Activated CD4-positive, alpha-beta memory T cell treated with anti-CD3 and anti-CD28 coated beads for 36 hours (primary cell): Measurements from ENCODE around the gene MKNK2. TPM values are rescaled to one million over a fixed set of nuclear protein-coding genes. Genes with fewer than 3 reads are reported as not detected.

ENCODE experiments used
- CTCF ChIA-PET: fragments of 350-600 bp; sonication (Branson Sonifier 250); formaldehyde crosslinking; loops from one replicate; lab custom pipeline; 2021; ENCODE audit warnings: antibody characterized with exemption, inconsistent platforms; lab: Charles Lee
- POLR2A ChIA-PET: fragments of 350-600 bp; sonication (Branson Sonifier 250); formaldehyde crosslinking; loops from one replicate; lab custom pipeline; 2021; ENCODE audit warnings: antibody characterized with exemption; lab: Charles Lee
- DNase-seq: peaks from one replicate; pipeline ENCODE4 v3.0.0-alpha.2; 2020
- H3K27ac Mint-ChIP-seq: one replicate; pipeline ENCODE4 v1.8.0; 2021; ENCODE audit warnings: mixed read lengths
- H3K27me3 Mint-ChIP-seq: one replicate; pipeline ENCODE4 v1.8.0; 2021; ENCODE audit warnings: mixed read lengths
- H3K36me3 Mint-ChIP-seq: one replicate; pipeline ENCODE4 v1.8.0; 2021; ENCODE audit warnings: mixed read lengths
- H3K4me1 Mint-ChIP-seq: one replicate; pipeline ENCODE4 v1.8.0; 2021; ENCODE audit warnings: low read depth, mixed read lengths
- H3K4me3 Mint-ChIP-seq: one replicate; pipeline ENCODE4 v1.8.0; 2021; ENCODE audit warnings: mild to moderate bottlenecking, mixed read lengths
- H3K9me3 Mint-ChIP-seq: one replicate; pipeline ENCODE4 v1.8.0; 2021; ENCODE audit warnings: mixed read lengths
- intact Hi-C: fragments of 100-400 bp; cut with micrococcal nuclease; formaldehyde crosslinking; loops from one replicate; pipeline ENCODE4 v1.15.1; 2023
- total RNA-seq, 2 experiments: library from RNA; stranded (reverse); gene quantifications; one replicate each; pipeline ENCODE4 v1.2.3, GENCODE V29; 2021

MKNK2 gene
- total RNA-seq, 2 experiments from 2014 or later, result 143 to 157 TPM

- Mint-ChIP-seq H3K9me3 (no peaks in the 10 kb centered on the region), H3K4me3 (no peak overlapping the region), H3K27ac (peak overlapping the region; percentile 89), H3K4me1 (peaks cover 37% of the 10 kb centered on the region), H3K27me3 (no peaks in the 10 kb centered on the region), H3K36me3 (peaks cover 3% of the 10 kb centered on the region)
- intact Hi-C loops, result no loop called here
- CTCF ChIA-PET, result interaction anchor here (0.7 to 1.5 kb wide), 2 partner anchors 15 to 461 kb away, joined by 3 to 4 read pairs; no protein-coding TSS in a partner anchor
- DNase-seq, result no peak
- POLR2A ChIA-PET, result interaction anchor here (1.4 kb wide), 1 partner anchor 13 kb away, joined by 3 read pairs; no protein-coding TSS in a partner anchor
These were observed 3.7 kb upstream of the MKNK2 start for GRCh38 chr19:2054763-2055162.

- Mint-ChIP-seq H3K36me3 (peaks cover 7% of the 10 kb centered on the region), H3K27ac (peak overlapping the region; percentile 92), H3K27me3 (no peaks in the 10 kb centered on the region), H3K4me3 (no peak overlapping the region), H3K9me3 (no peaks in the 10 kb centered on the region), H3K4me1 (peaks cover 40% of the 10 kb centered on the region)
- DNase-seq, result no peak
- POLR2A ChIA-PET, result interaction anchor here (1.4 to 2.8 kb wide), 2 partner anchors 11 to 12 kb away, joined by 3 to 26 read pairs; no protein-coding TSS in a partner anchor
- CTCF ChIA-PET, result interaction anchor here (0.7 to 1.5 kb wide), 2 partner anchors 16 to 460 kb away, joined by 3 to 4 read pairs; no protein-coding TSS in a partner anchor
- intact Hi-C loops, result no loop called here
These were observed 2.8 kb upstream of the MKNK2 start for GRCh38 chr19:2053601-2054389.

- ChIA-PET POLR2A (interaction anchor here (0.5 to 2.8 kb wide), 13 partner anchors 9 to 146 kb away, joined by 3 to 26 read pairs (median 5); no protein-coding TSS in a partner anchor), CTCF (interaction anchor here (0.6 to 1.8 kb wide), 7 partner anchors 9 to 368 kb away, joined by 3 to 8 read pairs (median 3); no protein-coding TSS in a partner anchor)
- peak overlapping the region; percentile 92 for H3K27ac Mint-ChIP-seq
- H3K36me3 Mint-ChIP-seq, result peaks cover 7% of the 10 kb centered on the region
- peak; percentile 60 for DNase-seq
- H3K27me3 Mint-ChIP-seq, result no peaks in the 10 kb centered on the region
- H3K4me3 Mint-ChIP-seq, result peak overlapping the region; percentile 65
- H3K9me3 Mint-ChIP-seq, result no peaks in the 10 kb centered on the region
- intact Hi-C loops, result loop anchor here (1.0 to 2.0 kb wide), 2 partner anchors 10 to 45 kb away; partner anchors contain the start of genes IZUMO4 and MOB3A
- peaks cover 48% of the 10 kb centered on the region for H3K4me1 Mint-ChIP-seq
These were observed 995 bp upstream of the MKNK2 start for GRCh38 chr19:2051773-2052704.

DNA sequence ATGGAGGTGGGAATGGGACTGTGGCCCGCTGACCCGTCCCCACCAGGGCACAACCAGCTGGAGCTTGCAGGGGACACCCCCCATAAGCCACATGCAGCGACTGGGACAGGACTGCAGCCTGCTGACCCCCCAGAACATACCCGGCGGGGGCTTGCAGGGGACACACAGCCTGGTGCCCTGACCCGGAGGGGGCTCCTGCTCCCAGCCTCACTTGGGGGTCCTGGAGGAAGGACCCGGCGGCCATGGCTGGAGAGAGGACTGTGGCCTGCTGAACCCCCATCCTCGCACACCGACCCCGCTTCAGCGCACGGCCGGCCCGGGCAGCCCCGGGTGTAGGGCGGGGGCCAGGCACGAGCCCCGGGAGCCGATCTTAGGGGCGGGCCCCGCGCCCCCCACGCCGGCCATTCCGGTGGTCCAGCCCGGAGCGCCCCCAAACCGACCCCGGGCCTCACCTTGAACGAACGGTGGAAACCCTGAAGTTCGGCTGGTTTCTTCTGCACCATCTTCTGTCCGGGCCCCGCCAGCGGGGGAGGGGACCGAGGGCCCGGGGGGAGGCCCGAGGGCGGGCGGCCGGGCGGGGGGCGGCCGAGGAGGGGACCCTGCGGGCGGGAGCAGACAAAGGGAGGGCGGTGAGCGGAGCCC lies 574 bp downstream of the MKNK2 start:
- intact Hi-C loops, result loop anchor here (1.0 to 2.0 kb wide), 2 partner anchors 11 to 46 kb away; partner anchors contain the start of genes IZUMO4 and MOB3A
- H3K4me1 Mint-ChIP-seq, result peaks cover 41% of the 10 kb centered on the region
- H3K36me3 Mint-ChIP-seq, result peaks cover 7% of the 10 kb centered on the region
- H3K27me3 Mint-ChIP-seq, result no peaks in the 10 kb centered on the region
- ChIA-PET POLR2A (interaction anchor here (1.0 kb wide), 1 partner anchor 9 kb away, joined by 5 read pairs; no protein-coding TSS in a partner anchor), CTCF (no interaction called here)
- H3K27ac Mint-ChIP-seq, result peak overlapping the region; percentile 84
- no peaks in the 10 kb centered on the region for H3K9me3 Mint-ChIP-seq
- DNase-seq, result no peak
- peak overlapping the region; percentile 86 for H3K4me3 Mint-ChIP-seq

DNA sequence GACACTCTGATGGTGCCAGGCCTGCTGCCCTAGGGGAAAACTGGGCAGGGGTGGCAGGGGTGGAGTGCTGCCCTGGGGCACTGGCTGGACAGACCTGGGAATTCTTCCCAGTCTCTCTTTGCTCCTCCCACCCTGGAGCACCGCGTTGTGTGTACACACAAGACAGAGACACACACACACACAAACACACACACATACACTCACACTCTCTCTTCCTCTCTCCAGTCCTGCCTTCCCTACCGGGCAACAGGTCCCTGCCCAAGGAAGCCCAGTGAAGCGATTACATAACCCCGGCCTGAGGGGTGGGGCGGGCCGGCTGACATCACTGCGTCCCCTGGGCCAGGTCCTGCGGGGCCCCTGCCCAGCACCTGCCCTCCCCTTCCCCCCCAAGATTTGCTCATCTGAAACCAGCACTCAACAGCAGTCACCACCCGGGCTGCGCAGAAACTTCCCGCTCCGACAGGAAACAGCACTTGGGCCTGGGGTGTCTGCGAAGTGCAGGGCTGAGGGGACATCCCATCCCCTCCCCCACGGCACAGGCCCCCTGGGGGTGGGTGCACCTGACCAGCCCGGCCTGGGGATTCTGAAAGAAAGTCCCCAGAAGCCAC lies 1.2 kb downstream of the MKNK2 start:
- H3K27me3 Mint-ChIP-seq, result no peaks in the 10 kb centered on the region
- peaks cover 39% of the 10 kb centered on the region for H3K4me1 Mint-ChIP-seq
- no peaks in the 10 kb centered on the region for H3K9me3 Mint-ChIP-seq
- ChIA-PET CTCF (no interaction called here), POLR2A (interaction anchor here (1.0 to 1.5 kb wide), 2 partner anchors 8 kb away, joined by 5 to 6 read pairs; no protein-coding TSS in a partner anchor)
- intact Hi-C loops, result loop anchor here (1.0 to 2.0 kb wide), 2 partner anchors 11 to 47 kb away; partner anchors contain the start of genes IZUMO4 and MOB3A
- DNase-seq, result peak; percentile 80
- peaks cover 7% of the 10 kb centered on the region for H3K36me3 Mint-ChIP-seq
- peak overlapping the region; percentile 86 for H3K4me3 Mint-ChIP-seq
- H3K27ac Mint-ChIP-seq, result peak overlapping the region; percentile 84

GRCh38 chr19:2048959-2049740 lies 1.9 kb downstream of the MKNK2 start:
- intact Hi-C loops, result no loop called here
- peaks cover 7% of the 10 kb centered on the region for H3K36me3 Mint-ChIP-seq
- CTCF ChIA-PET, result interaction anchor here (0.6 kb wide), 2 partner anchors 19 to 120 kb away, joined by 3 read pairs; no protein-coding TSS in a partner anchor
- H3K9me3 Mint-ChIP-seq, result no peaks in the 10 kb centered on the region
- H3K4me1 Mint-ChIP-seq, result peaks cover 38% of the 10 kb centered on the region
- H3K4me3 Mint-ChIP-seq, result peak overlapping the region; percentile 86
- POLR2A ChIA-PET, result interaction anchor here (0.7 to 1.5 kb wide), 2 partner anchors 8 to 9 kb away, joined by 3 to 6 read pairs; no protein-coding TSS in a partner anchor
- no peaks in the 10 kb centered on the region for H3K27me3 Mint-ChIP-seq
- peak overlapping the region; percentile 84 for H3K27ac Mint-ChIP-seq
- DNase-seq, result no peak

DNA sequence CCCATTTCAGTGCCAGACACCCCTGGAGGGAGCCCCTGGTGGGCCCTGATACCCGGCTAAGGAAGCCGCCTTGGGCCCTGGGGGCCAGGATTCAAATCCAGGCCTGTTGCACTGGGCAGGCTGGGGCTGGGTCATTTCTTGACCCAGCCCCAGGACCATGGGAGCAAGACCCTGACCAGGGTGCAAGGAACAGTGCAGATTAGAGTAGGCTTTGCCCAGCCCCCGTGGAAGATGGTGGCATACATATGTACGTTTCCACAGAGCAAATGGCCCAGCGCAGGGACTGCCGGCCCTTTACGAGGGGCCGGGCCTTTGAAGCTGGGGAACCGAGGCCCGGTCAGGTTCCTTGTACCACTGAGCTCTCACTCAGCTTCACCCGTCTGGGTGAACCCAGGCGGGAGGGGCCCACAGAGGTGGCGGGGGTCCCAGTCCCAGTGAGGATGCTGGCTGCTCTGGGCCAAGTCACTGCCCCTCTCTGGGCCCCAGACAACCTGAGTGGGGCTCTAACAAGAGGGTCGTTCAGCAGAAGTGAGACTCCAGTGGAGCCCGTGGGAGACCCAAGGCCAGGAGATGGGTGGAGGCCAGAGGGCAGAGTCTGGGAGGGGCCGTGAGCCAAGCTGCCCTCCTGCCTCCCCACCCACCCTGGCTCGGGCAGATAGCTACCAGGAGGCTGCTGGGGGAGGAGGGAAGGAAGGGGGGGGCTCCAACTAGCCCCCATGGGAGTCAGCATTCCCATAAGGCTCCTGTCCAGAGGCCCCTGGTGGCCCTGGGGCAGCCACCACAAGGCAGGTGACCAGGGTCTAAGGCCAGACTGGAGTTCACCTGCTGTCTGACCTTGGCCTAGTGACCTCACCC lies 2.7 kb downstream of the MKNK2 start:
- H3K9me3 Mint-ChIP-seq, result no peaks in the 10 kb centered on the region
- no peak overlapping the region for H3K4me3 Mint-ChIP-seq
- no peak for DNase-seq
- ChIA-PET POLR2A (interaction anchor here (0.6 to 1.5 kb wide), 3 partner anchors 7 to 44 kb away, joined by 3 to 6 read pairs (median 3); no protein-coding TSS in a partner anchor), CTCF (interaction anchor here (0.6 kb wide), 2 partner anchors 18 to 119 kb away, joined by 3 read pairs; no protein-coding TSS in a partner anchor)
- no peak overlapping the region for H3K27ac Mint-ChIP-seq
- peaks cover 7% of the 10 kb centered on the region for H3K36me3 Mint-ChIP-seq
- intact Hi-C loops, result no loop called here
- H3K4me1 Mint-ChIP-seq, result peaks cover 43% of the 10 kb centered on the region
- no peaks in the 10 kb centered on the region for H3K27me3 Mint-ChIP-seq

DNA sequence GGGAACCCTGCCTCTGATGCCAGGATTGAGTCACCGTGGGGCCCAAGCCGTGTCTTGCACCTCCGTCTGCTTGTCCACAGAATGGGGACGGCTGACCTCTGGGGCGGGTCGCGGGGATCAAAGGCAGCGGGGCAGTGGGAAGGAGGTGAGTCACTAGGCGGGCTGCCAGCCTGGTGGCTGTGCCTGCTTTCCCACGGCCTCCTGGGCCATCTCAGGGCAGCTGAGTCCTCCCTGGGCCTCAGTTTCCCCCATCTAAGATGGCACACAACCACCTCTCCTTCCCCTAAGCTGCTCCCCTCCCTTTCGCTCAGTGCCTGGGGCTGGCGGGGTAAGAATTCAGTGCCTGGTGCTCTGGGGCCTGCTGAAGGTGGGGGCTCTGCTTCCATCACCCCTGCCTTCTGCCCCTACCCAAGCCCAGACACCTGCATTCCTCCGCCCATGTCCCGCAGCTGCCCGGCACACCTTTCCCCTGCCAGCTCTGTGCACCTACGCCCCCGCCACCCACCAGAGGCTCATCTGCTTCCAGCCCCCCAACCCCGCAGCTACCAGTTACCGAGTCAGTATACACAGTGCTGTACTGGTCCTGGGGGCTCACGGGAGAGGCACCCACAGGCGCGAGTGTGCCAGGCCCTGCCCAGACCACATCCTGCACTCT lies 3.5 kb downstream of the MKNK2 start:
- H3K9me3 Mint-ChIP-seq, result no peaks in the 10 kb centered on the region
- ChIA-PET POLR2A (no interaction called here), CTCF (no interaction called here)
- peaks cover 8% of the 10 kb centered on the region for H3K36me3 Mint-ChIP-seq
- no peaks in the 10 kb centered on the region for H3K27me3 Mint-ChIP-seq
- peak; percentile 53 for DNase-seq
- peaks cover 50% of the 10 kb centered on the region for H3K4me1 Mint-ChIP-seq
- H3K4me3 Mint-ChIP-seq, result no peak overlapping the region
- intact Hi-C loops, result no loop called here
- peak overlapping the region; percentile 51 for H3K27ac Mint-ChIP-seq

DNA sequence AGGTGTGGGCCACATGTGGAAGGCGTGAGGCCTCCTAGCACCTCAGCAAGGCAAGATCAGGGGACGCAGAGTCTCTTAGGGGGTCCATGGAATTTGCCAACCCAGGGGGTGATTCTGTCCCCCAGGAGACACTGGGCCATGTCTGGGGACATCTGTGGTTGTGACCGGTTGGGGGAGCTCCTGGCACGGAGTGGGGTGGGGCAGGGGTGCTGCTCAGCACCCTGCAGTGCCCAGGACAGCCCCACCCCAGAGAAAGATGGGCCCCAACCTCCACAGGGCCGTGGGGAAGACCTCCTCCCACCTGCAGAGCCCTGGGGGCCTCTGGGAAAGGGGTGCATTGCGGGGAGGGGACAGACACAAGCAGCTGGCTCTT lies 4.0 kb downstream of the MKNK2 start:
- intact Hi-C loops, result no loop called here
- Mint-ChIP-seq H3K4me1 (peaks cover 47% of the 10 kb centered on the region), H3K27ac (peak overlapping the region; percentile 51), H3K4me3 (no peak overlapping the region), H3K27me3 (no peaks in the 10 kb centered on the region), H3K9me3 (no peaks in the 10 kb centered on the region), H3K36me3 (peaks cover 11% of the 10 kb centered on the region)
- ChIA-PET POLR2A (no interaction called here), CTCF (no interaction called here)
- DNase-seq, result no peak
